A549 (cell line): ENCODE results near the gene BSPRY. TPM values are rescaled to one million over a fixed set of nuclear protein-coding genes. Genes with fewer than 3 reads are reported as not detected.

Experiments used
- ATAC-seq, 2 experiments: fragments of 200-7000 bp in 1 of 2; fragments of >200 bp in 1 of 2; cut with Nextera tagmentation in 1 of 2; cut with Tn5 transposase in 1 of 2; 3 replicates each; pipeline versions ENCODE4 v1.8.0 to v1.9.1; 2018 to 2020; ENCODE audit warnings: mild to moderate bottlenecking in 1 of 2, moderate library complexity in 1 of 2
- CTCF ChIA-PET: fragments of 300-600 bp; sonication (Branson Sonifier 250); formaldehyde crosslinking; extraction: SDS; loops from one replicate; lab custom pipeline; 2021; ENCODE audit warnings: antibody characterized with exemption, inconsistent platforms; lab: Yijun Ruan, JAX
- POLR2A ChIA-PET: fragments of 350-600 bp; formaldehyde crosslinking; extraction: SDS; loops from one replicate; lab custom pipeline; 2021; ENCODE audit warnings: antibody characterized with exemption, inconsistent platforms; lab: Yijun Ruan, JAX
- DNase-seq, 2 experiments: peaks; one replicate each; pipeline versions ENCODE4 v3.0.0 to v3.0.0-alpha.2; 2011 to 2016; ENCODE audit warnings: low read depth in 1 of 2, low spot score in 1 of 2
- FAIRE-seq: peaks from 2 replicates; lab custom pipeline; 2011; peaks lifted over from hg19 to GRCh38; lab: Jason Lieb, UNC
- H3K27ac ChIP-seq, 2 experiments: fragments of >200 bp; sonication (Bioruptor Twin); formaldehyde crosslinking; 3 replicates each; pipeline ENCODE4 v1.5.1; 2016 to 2017
- H3K4me1 ChIP-seq: fragments of >200 bp; sonication (Bioruptor Twin); formaldehyde crosslinking; 3 replicates; pipeline ENCODE4 v1.6.1; 2016
- H3K4me2 ChIP-seq: fragments of >200 bp; sonication (Bioruptor Twin); formaldehyde crosslinking; 3 replicates; pipeline ENCODE4 v1.6.1; 2016
- H3K4me3 ChIP-seq: fragments of >200 bp; sonication (Bioruptor Twin); formaldehyde crosslinking; 3 replicates; pipeline ENCODE4 v1.5.1; 2016
- H3K9me3 ChIP-seq: fragments of >200 bp; sonication (Bioruptor Twin); formaldehyde crosslinking; 3 replicates; pipeline ENCODE4 v1.6.1; 2016
- BHLHE40 ChIP-seq: IDR thresholded peaks from 2 replicates; pipeline ENCODE4 v1.6.1; 2012; ENCODE audit warnings: low read depth, low read length, inconsistent platforms
- CBX2 ChIP-seq: fragments of 200-600 bp; sonication (generic); IDR thresholded peaks from 2 replicates; pipeline ENCODE4 v1.6.1; 2016; ENCODE audit warnings: low read depth, mild to moderate bottlenecking, borderline replicate concordance
- CEBPB ChIP-seq, 2 experiments: fragments of >200 bp in 1 of 2; sonication (Bioruptor Twin) in 1 of 2; formaldehyde crosslinking in 1 of 2; IDR thresholded peaks; 2 replicates each; pipeline ENCODE4 v1.6.1; 2012 to 2016
- CTCF ChIP-seq: fragments of >200 bp; sonication (Bioruptor Twin); formaldehyde crosslinking; IDR thresholded peaks from 3 replicates; pipeline ENCODE4 v1.5.1; 2016
- EHMT2 ChIP-seq: fragments of 200-600 bp; sonication (generic); IDR thresholded peaks from 2 replicates; pipeline ENCODE4 v1.6.1; 2016; ENCODE audit warnings: antibody characterized with exemption, low read depth, mild to moderate bottlenecking, moderate library complexity
- EP300 ChIP-seq, 2 experiments: fragments of >200 bp; sonication (Bioruptor Twin); formaldehyde crosslinking; IDR thresholded peaks; 2 replicates in 1 of 2; 3 replicates in 1 of 2; pipeline ENCODE4 v1.6.1; 2016 to 2017
- FOSB ChIP-seq: fragments of 250-450 bp; sonication (Bioruptor Pico); IDR thresholded peaks from 2 replicates; pipeline ENCODE4 v1.5.0; 2020; ENCODE audit warnings: mild to moderate bottlenecking, moderate library complexity
- FOSL2 ChIP-seq, 2 experiments: fragments of 450-650 bp in 1 of 2; fragments of >200 bp in 1 of 2; sonication (Bioruptor Twin) in 1 of 2; formaldehyde crosslinking; IDR thresholded peaks; 2 replicates each; pipeline versions ENCODE4 v1.5.0 to v1.6.1; 2016 to 2020; ENCODE audit warnings: mild to moderate bottlenecking in 1 of 2, moderate library complexity in 1 of 2
- GATA3 ChIP-seq: IDR thresholded peaks from 2 replicates; pipeline ENCODE4 v1.6.1; 2012; ENCODE audit warnings: borderline replicate concordance
- HDAC2 ChIP-seq: fragments of 200-600 bp; sonication (generic); IDR thresholded peaks from 2 replicates; pipeline ENCODE4 v1.6.1; 2016
- HEYL ChIP-seq: fragments of 250-450 bp; sonication (Bioruptor Pico); IDR thresholded peaks from 2 replicates; pipeline ENCODE4 v1.8.0; 2021; ENCODE audit warnings: mild to moderate bottlenecking, moderate library complexity
- HOXA7 ChIP-seq: fragments of 250-450 bp; sonication (Bioruptor Pico); IDR thresholded peaks from 2 replicates; pipeline ENCODE4 v1.5.0; 2020; ENCODE audit warnings: mild to moderate bottlenecking, moderate library complexity
- JUN ChIP-seq, 2 experiments: fragments of >200 bp; sonication (Bioruptor Twin); formaldehyde crosslinking; IDR thresholded peaks; 2 replicates in 1 of 2; 3 replicates in 1 of 2; pipeline ENCODE4 v1.6.1; 2016 to 2017
- JUNB ChIP-seq: fragments of >200 bp; sonication (Bioruptor Twin); formaldehyde crosslinking; IDR thresholded peaks from 2 replicates; pipeline ENCODE4 v1.6.1; 2016
- MAX ChIP-seq: IDR thresholded peaks from 2 replicates; pipeline ENCODE4 v1.6.1; 2012
- MYC ChIP-seq: IDR thresholded peaks from 2 replicates; pipeline ENCODE4 v1.6.1; 2012; ENCODE audit warnings: mild to moderate bottlenecking, inconsistent platforms, low read length, improper control_type of control experiment, borderline replicate concordance
- NPAS2 ChIP-seq: fragments of 250-450 bp; sonication (Bioruptor Pico); IDR thresholded peaks from 2 replicates; pipeline ENCODE4 v1.8.0; 2022; ENCODE audit warnings: mild to moderate bottlenecking, moderate library complexity, borderline replicate concordance
- POLR2A ChIP-seq: IDR thresholded peaks from 2 replicates; pipeline ENCODE4 v1.6.1; 2012; ENCODE audit warnings: mild to moderate bottlenecking, low read length
- RFX5 ChIP-seq: fragments of 450-650 bp; IDR thresholded peaks from 2 replicates; pipeline ENCODE4 v1.7.1; 2014; ENCODE audit warnings: antibody characterized with exemption, mild to moderate bottlenecking, moderate library complexity
- TP53 ChIP-seq: fragments of 250-450 bp; sonication (Bioruptor Pico); IDR thresholded peaks from 2 replicates; pipeline ENCODE4 v1.5.0; 2021; ENCODE audit warnings: mild to moderate bottlenecking, moderate library complexity
- ZC3H11A ChIP-seq: fragments of 450-650 bp; IDR thresholded peaks from 2 replicates; pipeline ENCODE4 v1.6.1; 2014; ENCODE audit warnings: antibody characterized with exemption, mild to moderate bottlenecking
- ZFP36 ChIP-seq: fragments of 450-650 bp; IDR thresholded peaks from 2 replicates; pipeline ENCODE4 v1.6.1; 2014; ENCODE audit warnings: borderline replicate concordance; ENCODE audit not compliant: partially characterized antibody
- ZSCAN20 ChIP-seq: fragments of 250-450 bp; sonication (Bioruptor Pico); IDR thresholded peaks from 2 replicates; pipeline ENCODE4 v1.8.0; 2022; ENCODE audit warnings: mild to moderate bottlenecking, moderate library complexity
- WGBS: methylation state at CpG from one replicate; pipeline ENCODE4 v1.1.6; 2017; ENCODE audit errors: missing lambda C conversion rate; 5-methylcytosine and 5-hydroxymethylcytosine counted together
- polyA plus RNA-seq, 4 experiments: library from polyadenylated mRNA; depleted of rRNA in 3 of 4; stranded (reverse); fragments of >200 nt; fragmentation: RNase III in 1 of 4; extraction: RNeasy Plus Mini Kit Qiagen cat#74134 plus additional on column Dnase treatment in 1 of 4; gene quantifications; 2 replicates in 3 of 4; 3 replicates in 1 of 4; pipeline ENCODE4 v1.2.3, GENCODE V29; 2011 to 2017
- TF ChIP-seq, protein P1 (sequence below): IDR thresholded peaks from 2 replicates; pipeline ENCODE4 v1.6.1; 2012

BSPRY gene
- polyA plus RNA-seq, 2 of the 4 experiments (the other 2 are of a cell fraction) = 0.05 to 0.06 TPM

GRCh38 chr9:113348437-113348836, 904 bp upstream of the BSPRY start:
- no peaks in the 10 kb centered on the region for H3K9me3 ChIP-seq
- H3K27ac ChIP-seq = no peak overlapping the region
- ATAC-seq (peak in 1 of 2 experiments; percentile 52; a peak in 3 of 6 replicates), FAIRE-seq (no peak), DNase-seq (no peak)
- POLR2A ChIA-PET = interaction anchor here (1.3 to 5.4 kb wide), 2 partner anchors 8 to 27 kb away, joined by 4 to 29 read pairs; partner anchors contain the start of gene WDR31
- CTCF ChIA-PET = interaction anchor here (0.6 to 2.8 kb wide), 9 partner anchors 8 to 95 kb away, joined by 3 to 11 read pairs (median 3); partner anchors contain the start of gene WDR31
- peaks cover 6% of the 10 kb centered on the region; the same call in 1 of the 3 replicates for H3K4me1 ChIP-seq
- TF ChIP-seq NPAS2 (CRISPR knock-in tag) = no peak
- no peak for TF ChIP-seq CBX2
- TF ChIP-seq BHLHE40 = no peak
- TF ChIP-seq HEYL (CRISPR knock-in tag) = no peak
- TF ChIP-seq MAX = no peak
- TF ChIP-seq POLR2A = no peak
- TF ChIP-seq, protein P1, sequence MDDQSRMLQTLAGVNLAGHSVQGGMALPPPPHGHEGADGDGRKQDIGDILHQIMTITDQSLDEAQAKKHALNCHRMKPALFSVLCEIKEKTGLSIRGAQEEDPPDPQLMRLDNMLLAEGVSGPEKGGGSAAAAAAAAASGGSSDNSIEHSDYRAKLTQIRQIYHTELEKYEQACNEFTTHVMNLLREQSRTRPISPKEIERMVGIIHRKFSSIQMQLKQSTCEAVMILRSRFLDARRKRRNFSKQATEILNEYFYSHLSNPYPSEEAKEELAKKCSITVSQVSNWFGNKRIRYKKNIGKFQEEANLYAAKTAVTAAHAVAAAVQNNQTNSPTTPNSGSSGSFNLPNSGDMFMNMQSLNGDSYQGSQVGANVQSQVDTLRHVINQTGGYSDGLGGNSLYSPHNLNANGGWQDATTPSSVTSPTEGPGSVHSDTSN = no peak
- no peak for TF ChIP-seq ZFP36
- H3K4me2 ChIP-seq = no peak overlapping the region
- H3K4me3 ChIP-seq = no peak overlapping the region
- 56% methylated on average over 3 of the region's 3 CpGs for WGBS

DNA sequence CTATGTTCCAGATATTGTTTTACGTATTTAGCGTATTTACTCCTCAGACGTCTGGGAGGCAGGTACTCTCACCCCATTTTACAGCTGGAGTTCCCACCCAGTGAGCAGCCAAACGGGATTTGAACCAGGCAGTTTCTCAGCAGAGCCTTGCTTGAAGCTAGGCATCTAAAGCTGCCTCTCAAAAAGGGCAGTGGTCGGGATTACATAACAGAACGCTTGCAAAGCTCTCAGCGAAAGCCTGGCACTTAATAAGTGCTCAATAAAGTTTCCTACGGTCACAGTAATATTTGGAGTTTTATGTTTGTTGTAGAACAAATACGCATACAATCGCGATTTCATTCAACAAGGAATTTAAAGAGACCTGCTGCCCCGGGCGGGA, 286 bp upstream of the BSPRY start:
- Histone ChIP-seq H3K4me1 (peaks cover 6% of the 10 kb centered on the region; the same call in 1 of the 3 replicates), H3K4me2 (peak overlapping the region; percentile 97), H3K4me3 (peak overlapping the region; percentile 74), H3K27ac (no peak overlapping the region), H3K9me3 (no peaks in the 10 kb centered on the region)
- POLR2A ChIA-PET = interaction anchor here (5.4 kb wide), 1 partner anchor 9 kb away, joined by 29 read pairs; the partner anchor contains the start of gene WDR31
- FAIRE-seq (no peak), DNase-seq (no peak), ATAC-seq (no peak)
- TF ChIP-seq HOXA7 (CRISPR knock-in tag) (no peak), GATA3 (no peak), MYC (no peak), EP300 (IDR thresholded peaks at IDR 0.05) (no peak), BHLHE40 (no peak), HDAC2 (no peak), TP53 (CRISPR knock-in tag) (no peak), ZC3H11A (no peak), CTCF (no peak), FOSB (CRISPR knock-in tag) (no peak), CBX2 (no peak), JUN (IDR thresholded peaks at IDR 0.05) (no peak), RFX5 (no peak), POLR2A (no peak), FOSL2 (IDR thresholded peaks at IDR 0.05) (no peak), FOSL2 (CRISPR knock-in tag; IDR thresholded peaks at IDR 0.05) (no peak), CEBPB (IDR thresholded peaks at IDR 0.05) (no peak), JUNB (no peak), EHMT2 (no peak), ZSCAN20 (no peak)
- CTCF ChIA-PET = interaction anchor here (0.6 to 2.8 kb wide), 9 partner anchors 9 to 309 kb away, joined by 3 to 11 read pairs (median 3); partner anchors contain the start of gene WDR31
- 34% methylated on average over 13 of the region's 13 CpGs for WGBS
